ENCODE measurements around the gene XPNPEP3.
"Not testable (repeated sequence)": the region's sequence is repeated elsewhere in the genome, so short reads cannot be mapped to it uniquely, and the experiment has no call there.

XPNPEP3 gene

GRCh38 chr22:40856513-40857308 is at the start of gene XPNPEP3, which contains the start of gene ST13:
XPNPEP3 (plus strand) TSS chr22:40857148; CDS start chr22:40857182, 34 bp downstream.
ST13 (minus strand) TSS chr22:40856639; CDS start chr22:40856540, 99 bp downstream.
- peak; percentile 97 for DNase-seq

GRCh38 chr22:40808018-40808841 is 48.7 kb upstream of the XPNPEP3 start:
- no peak for DNase-seq

GRCh38 chr22:40813912-40814315 is 43.0 kb upstream of the XPNPEP3 start:
- DNase-seq = no peak

- no peak for DNase-seq
Measured at GRCh38 chr22:40817737-40818136, 39.2 kb upstream of the XPNPEP3 start.

- peak; percentile 36 for DNase-seq
Measured at GRCh38 chr22:40818192-40818746, 38.7 kb upstream of the XPNPEP3 start.

GRCh38 chr22:40818747-40819598 is 38.0 kb upstream of the XPNPEP3 start, which contains the start of gene SLC25A17:
SLC25A17 (minus strand) TSS chr22:40819346; CDS start chr22:40819248, 98 bp downstream.
- DNase-seq = peak; percentile 93

GRCh38 chr22:40819599-40820140 is 37.3 kb upstream of the XPNPEP3 start:
- DNase-seq = no peak

- no peak for DNase-seq
Measured at GRCh38 chr22:40823426-40823825, 33.5 kb upstream of the XPNPEP3 start.

- DNase-seq = not testable (repeated sequence)
Measured at GRCh38 chr22:40826292-40826691, 30.7 kb upstream of the XPNPEP3 start.

GRCh38 chr22:40826984-40827741 is 29.8 kb upstream of the XPNPEP3 start:
- no peak for DNase-seq

GRCh38 chr22:40829131-40829530 is 27.8 kb upstream of the XPNPEP3 start:
- no peak for DNase-seq

GRCh38 chr22:40834619-40835018 is 22.3 kb upstream of the XPNPEP3 start:
- no peak for DNase-seq

- DNase-seq = no peak
Measured at GRCh38 chr22:40838486-40838885, 18.5 kb upstream of the XPNPEP3 start.

GRCh38 chr22:40844951-40845350 is 12.0 kb upstream of the XPNPEP3 start:
- no peak for DNase-seq

GRCh38 chr22:40845816-40846215 is 11.1 kb upstream of the XPNPEP3 start:
- DNase-seq = not testable (repeated sequence)

- DNase-seq = no peak
Measured at GRCh38 chr22:40853333-40853732, 3.6 kb upstream of the XPNPEP3 start.

- no peak for DNase-seq
Measured at GRCh38 chr22:40853961-40854360, 3.0 kb upstream of the XPNPEP3 start.

- DNase-seq = no peak
Measured at GRCh38 chr22:40855071-40855978, 1.6 kb upstream of the XPNPEP3 start.

GRCh38 chr22:40855979-40856512 is 902 bp upstream of the XPNPEP3 start:
- peak; percentile 21 for DNase-seq

Measured in CD4-positive, alpha-beta T cell treated with Interleukin-6 for 4 hours (primary cell).